H1 (cell line): ENCODE results near the gene HPN. TPM values are rescaled to one million over a fixed set of nuclear protein-coding genes. Genes with fewer than 3 reads are reported as not detected.
A peak's percentile ranks its signal among the peaks of the same experiment; 100 is the strongest.

Source experiments
- CTCF ChIA-PET: fragments of 300-600 bp; sonication (Branson Sonifier 250); formaldehyde crosslinking; loops from one replicate; lab custom pipeline; 2021; ENCODE audit not compliant: partially characterized antibody; lab: Charles Lee
- POLR2A ChIA-PET: fragments of 300-600 bp; sonication (Branson Sonifier 250); formaldehyde crosslinking; loops from one replicate; lab custom pipeline; 2021; ENCODE audit warnings: inconsistent platforms; ENCODE audit not compliant: partially characterized antibody; lab: Charles Lee
- DNase-seq, 2 experiments: peaks; one replicate each; pipeline versions ENCODE4 v3.0.0 to v3.0.0-alpha.2; 2010 to 2022; ENCODE audit warnings: low spot score in 2 of 2, low read depth in 1 of 2, mixed read lengths in 1 of 2
- FAIRE-seq: peaks from 2 replicates; lab custom pipeline; 2011; peaks lifted over from hg19 to GRCh38; lab: Jason Lieb, UNC
- H2AFZ ChIP-seq: 2 replicates; pipeline ENCODE4 v1.8.1; 2012; ENCODE audit warnings: low read length, inconsistent platforms
- H2AK5ac ChIP-seq: 2 replicates; pipeline ENCODE4 v1.6.1; 2013; ENCODE audit warnings: low read depth, low read length
- H2BK120ac ChIP-seq: replicated peaks from 2 replicates; pipeline ENCODE3; 2013; ENCODE audit warnings: low read depth, low read length, inconsistent platforms
- H2BK12ac ChIP-seq: 2 replicates; pipeline ENCODE4 v1.6.1; 2013; ENCODE audit warnings: low read depth, low read length
- H2BK15ac ChIP-seq: 2 replicates; pipeline ENCODE4 v1.6.1; 2013; ENCODE audit warnings: low read length
- H2BK20ac ChIP-seq: 2 replicates; pipeline ENCODE4 v1.6.1; 2013; ENCODE audit warnings: low read length
- H2BK5ac ChIP-seq: 2 replicates; pipeline ENCODE4 v1.6.1; 2013; ENCODE audit warnings: low read depth, low read length
- H3K14ac ChIP-seq: 2 replicates; pipeline ENCODE4 v1.6.1; 2013; ENCODE audit warnings: inconsistent platforms; ENCODE audit not compliant: insufficient read length
- H3K18ac ChIP-seq: 2 replicates; pipeline ENCODE4 v1.6.1; 2013; ENCODE audit warnings: low read length; ENCODE audit errors: extremely low read depth
- H3K23ac ChIP-seq: 2 replicates; pipeline ENCODE4 v1.6.1; 2013; ENCODE audit warnings: inconsistent platforms; ENCODE audit not compliant: insufficient read length
- H3K23me2 ChIP-seq: 2 replicates; pipeline ENCODE4 v1.6.1; 2013; ENCODE audit warnings: low read depth, low read length
- H3K27ac ChIP-seq: 2 replicates; pipeline ENCODE4 v1.6.1; 2011; ENCODE audit warnings: low read depth, low read length, inconsistent platforms
- H3K27me3 ChIP-seq, 4 experiments: replicated peaks in 1 of 4; 1 replicate in 1 of 4; 2 replicates in 3 of 4; pipeline versions ENCODE4 v1.6.1 to v1.8.1; 2011 to 2013; ENCODE audit warnings: low read length in 3 of 4, mild to moderate bottlenecking in 3 of 4, inconsistent platforms in 2 of 4, mixed read lengths in 2 of 4, moderate library complexity in 1 of 4; ENCODE audit not compliant: control insufficient read depth in 3 of 4, insufficient read depth in 3 of 4; ENCODE audit errors: extremely low read depth in 1 of 4
- H3K36me3 ChIP-seq, 4 experiments: 2 replicates each; pipeline versions ENCODE4 v1.6.1 to v1.8.1; 2011 to 2013; ENCODE audit warnings: mild to moderate bottlenecking in 4 of 4, low read length in 3 of 4, moderate library complexity in 2 of 4, control low read depth in 1 of 4, inconsistent platforms in 1 of 4; ENCODE audit not compliant: insufficient read depth in 4 of 4, control insufficient read depth in 2 of 4
- H3K4ac ChIP-seq: replicated peaks from 2 replicates; pipeline ENCODE3; 2013; ENCODE audit warnings: low read length, low read depth, mixed read lengths, inconsistent platforms; ENCODE audit not compliant: insufficient read length
- H3K4me1 ChIP-seq, 4 experiments: replicated peaks in 1 of 4; 1 replicate in 1 of 4; 2 replicates in 3 of 4; pipeline versions ENCODE4 v1.6.1 to v1.8.1; 2011 to 2013; ENCODE audit warnings: low read length in 3 of 4, inconsistent platforms in 2 of 4, mixed read lengths in 1 of 4; ENCODE audit not compliant: insufficient read depth in 4 of 4, control insufficient read depth in 3 of 4
- H3K4me2 ChIP-seq, 2 experiments: 2 replicates each; pipeline versions ENCODE4 v1.6.1 to v1.8.1; 2011 to 2013; ENCODE audit warnings: low read depth in 2 of 2, low read length in 2 of 2, control low read depth in 1 of 2, inconsistent platforms in 1 of 2, mild to moderate bottlenecking in 1 of 2; ENCODE audit not compliant: insufficient read depth in 1 of 2
- H3K4me3 ChIP-seq, 4 experiments: fragments of 200-600, 300-600 bp in 1 of 4; sonication (generic), shearing (Covaris generic), sonication (Bioruptor Twin) in 1 of 4; 2 replicates each; pipeline versions ENCODE4 v1.5.1 to v1.8.1; 2011 to 2016; ENCODE audit warnings: low read length in 4 of 4, low read depth in 3 of 4, control low read depth in 2 of 4, inconsistent platforms in 2 of 4, mild to moderate bottlenecking in 2 of 4, mixed read lengths in 1 of 4, moderate library complexity in 1 of 4; ENCODE audit not compliant: insufficient read depth in 2 of 4; ENCODE audit errors: extremely low read depth in 1 of 4
- H3K56ac ChIP-seq: replicated peaks from 2 replicates; pipeline ENCODE3; 2013; ENCODE audit warnings: low read depth, mild to moderate bottlenecking, mixed read lengths, low read length, inconsistent platforms; ENCODE audit not compliant: insufficient read length
- H3K79me1 ChIP-seq: 2 replicates; pipeline ENCODE4 v1.6.1; 2013; ENCODE audit warnings: low read depth, low read length, control low read depth
- H3K79me2 ChIP-seq, 2 experiments: 2 replicates each; pipeline versions ENCODE4 v1.6.1 to v1.8.1; 2012 to 2013; ENCODE audit warnings: low read length in 2 of 2, mild to moderate bottlenecking in 2 of 2, inconsistent platforms in 1 of 2; ENCODE audit not compliant: insufficient read depth in 2 of 2, control insufficient read depth in 1 of 2
- H3K9ac ChIP-seq, 4 experiments: replicated peaks in 1 of 4; 1 replicate in 1 of 4; 2 replicates in 3 of 4; pipeline versions ENCODE4 v1.6.1 to v1.8.1; 2011 to 2013; ENCODE audit warnings: low read depth in 3 of 4, low read length in 3 of 4, control low read depth in 2 of 4, mild to moderate bottlenecking in 2 of 4, moderate library complexity in 2 of 4, inconsistent platforms in 1 of 4; ENCODE audit errors: extremely low read depth in 1 of 4
- H3K9me3 ChIP-seq, 2 experiments: 2 replicates each; pipeline versions ENCODE4 v1.6.1 to v1.8.1; 2012 to 2013; ENCODE audit warnings: mild to moderate bottlenecking in 2 of 2, moderate library complexity in 2 of 2, control low read depth in 1 of 2, inconsistent platforms in 1 of 2, low read depth in 1 of 2, low read length in 1 of 2, mixed read lengths in 1 of 2; ENCODE audit not compliant: insufficient read depth in 2 of 2
- H4K20me1 ChIP-seq, 2 experiments: replicated peaks in 1 of 2; 2 replicates each; pipeline versions ENCODE3 to v1.8.1; 2011 to 2013; ENCODE audit warnings: inconsistent platforms in 2 of 2, low read length in 2 of 2, mild to moderate bottlenecking in 1 of 2; ENCODE audit not compliant: insufficient read depth in 2 of 2, control insufficient read depth in 1 of 2
- H4K5ac ChIP-seq: 2 replicates; pipeline ENCODE4 v1.6.1; 2013; ENCODE audit warnings: low read length, low read depth, mixed read lengths, inconsistent platforms; ENCODE audit not compliant: insufficient read length
- H4K8ac ChIP-seq: 2 replicates; pipeline ENCODE4 v1.8.0; 2013; ENCODE audit warnings: mild to moderate bottlenecking, moderate library complexity, low read length, inconsistent platforms; ENCODE audit not compliant: insufficient read depth; ENCODE audit errors: extremely low read depth
- H4K91ac ChIP-seq: replicated peaks from 2 replicates; pipeline ENCODE3; 2013; ENCODE audit warnings: low read length, mixed read lengths, inconsistent platforms; ENCODE audit not compliant: insufficient read length
- CBX8 ChIP-seq: fragments of 300-800, 300-1000 bp; sonication (generic); IDR thresholded peaks from 2 replicates; pipeline ENCODE4 v1.7.1; 2016; ENCODE audit warnings: low read depth, low read length, borderline replicate concordance
- CHD1 ChIP-seq: IDR thresholded peaks from 2 replicates; pipeline ENCODE4 v1.6.1; 2012; ENCODE audit warnings: low read depth, low read length, improper control_type of control experiment
- CREB1 ChIP-seq: IDR thresholded peaks from 2 replicates; pipeline ENCODE4 v1.6.1; 2012; ENCODE audit warnings: inconsistent platforms
- FOSL1 ChIP-seq: IDR thresholded peaks from 2 replicates; pipeline ENCODE4 v1.6.1; 2011; ENCODE audit warnings: mild to moderate bottlenecking, low read depth, low read length, moderate library complexity; ENCODE audit not compliant: insufficient read depth
- JUN ChIP-seq: IDR thresholded peaks from 2 replicates; pipeline ENCODE4 v1.6.1; 2011; ENCODE audit warnings: low read depth, mild to moderate bottlenecking, improper control_type of control experiment, low read length
- RNF2 ChIP-seq: fragments of 200-900, 300-1000 bp; sonication (generic); IDR thresholded peaks from 2 replicates; pipeline ENCODE4 v1.7.1; 2016; ENCODE audit warnings: borderline replicate concordance, low read depth, mild to moderate bottlenecking, antibody characterized with exemption, low read length; ENCODE audit not compliant: poor library complexity, severe bottlenecking; ENCODE audit errors: missing control alignments
- TEAD4 ChIP-seq: IDR thresholded peaks from 2 replicates; pipeline ENCODE4 v1.6.1; 2012; ENCODE audit warnings: low read depth, low read length, inconsistent platforms, mixed read lengths
- YY1 ChIP-seq: IDR thresholded peaks from 2 replicates; pipeline ENCODE4 v1.6.1; 2011; ENCODE audit warnings: low read depth, mild to moderate bottlenecking, low read length
- WGBS, 2 experiments: shearing (Covaris generic) in 1 of 2; methylation state at CpG; one replicate each; pipeline versions ENCODE4 v1.1.6 to v1.1.7; 2013 to 2015; ENCODE audit warnings: low lambda C conversion rate in 2 of 2, mixed read lengths in 2 of 2, inconsistent platforms in 1 of 2, low coverage in 1 of 2, missing lambda C conversion rate in 1 of 2; ENCODE audit not compliant: insufficient replicate concordance in 2 of 2, insufficient coverage in 1 of 2, insufficient read length in 1 of 2; ENCODE audit errors: extremely low coverage in 1 of 2, missing lambda C conversion rate in 1 of 2; 5-methylcytosine and 5-hydroxymethylcytosine counted together
- polyA plus RNA-seq, 7 experiments: library from polyadenylated mRNA; depleted of rRNA in 3 of 7; stranded (reverse) in 5 of 7; unstranded in 2 of 7; fragments of >200 nt in 5 of 7; fragments of 200-250 nt in 2 of 7; gene quantifications; 1 replicate in 5 of 7; 2 replicates in 1 of 7; 4 replicates in 1 of 7; pipeline versions ENCODE4 v1.2.1 to v1.2.3, GENCODE V29; 2011 to 2013; ENCODE audit warnings: missing spikeins in 2 of 7, mixed read lengths in 2 of 7
- total RNA-seq: library from RNA; stranded (reverse); fragmentation: NEBNext Ultra II Directional; extraction: Animal tissue kit (Norgen Biotek cat#: 25700); gene quantifications from 2 replicates; pipeline ENCODE4 v1.2.1, GENCODE V29; 2021
- TF ChIP-seq, protein P1 (sequence below): IDR thresholded peaks from 2 replicates; pipeline ENCODE4 v1.6.1; 2012; ENCODE audit warnings: inconsistent platforms

The HPN gene
- total and polyA plus RNA-seq, 2 of the 8 experiments (the other 6 are each of a cell fraction or from before 2014, with no cell fraction given), result 14.7 to 33.7 TPM

DNA sequence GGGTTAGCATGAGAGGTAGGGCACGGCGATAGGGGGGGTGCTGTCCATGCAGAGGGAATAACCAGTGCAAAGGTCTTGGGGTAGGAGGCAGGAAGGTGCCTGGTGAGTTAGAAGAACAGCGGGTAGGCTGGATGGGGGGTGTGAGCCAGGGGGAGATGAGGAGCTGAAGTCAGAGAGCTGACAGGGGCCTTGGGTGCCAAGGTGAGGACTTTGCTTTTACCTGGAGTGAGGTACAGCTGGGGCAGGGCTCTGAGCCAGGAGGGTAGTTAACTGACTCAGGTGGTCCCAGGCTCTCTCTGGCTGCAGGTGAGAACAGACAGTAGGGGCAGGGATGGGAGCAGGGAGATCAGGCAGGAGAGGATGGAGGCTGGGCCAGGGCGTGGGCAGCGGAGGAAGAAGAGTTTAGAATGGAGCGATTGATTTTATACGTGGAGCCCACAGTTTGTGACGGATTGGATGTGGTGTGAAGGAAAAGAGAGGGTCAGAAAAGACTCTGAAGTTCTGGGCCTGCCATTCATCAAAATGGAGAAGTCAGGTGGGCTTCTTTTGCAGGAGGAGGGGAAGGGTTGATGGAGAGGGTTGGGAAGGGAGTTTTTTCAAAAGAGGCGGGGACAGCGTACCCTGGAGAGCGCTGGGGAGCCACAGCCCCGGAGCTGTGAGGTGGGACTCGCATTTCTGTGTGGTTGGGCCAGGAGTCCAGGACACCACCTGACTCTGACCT, 42.6 kb upstream of the HPN start:
- Histone ChIP-seq H3K9me3 (no peaks in the 10 kb centered on the region), H3K56ac (peak overlapping the region; percentile 82), H3K4me2 (peak overlapping the region; percentile 99), H3K27ac (peak overlapping the region; percentile 95), H2BK120ac (peak overlapping the region; percentile 84), H4K8ac (peak overlapping the region; percentile 90), H3K27me3 (no peaks in the 10 kb centered on the region), H3K4ac (peak overlapping the region; percentile 92), H2BK20ac (peak overlapping the region; percentile 72; the same call in 1 of the 2 replicates), H4K20me1 (peaks cover 13 to 20% of the 10 kb centered on the region in 2 experiments), H3K23ac (no peak overlapping the region), H2BK15ac (peak overlapping the region; percentile 99), H3K4me3 (peak overlapping the region; percentile 72 to 92 (median 82)), H3K36me3 (no peaks in the 10 kb centered on the region; a peak in 2 of 8 replicates), H3K14ac (no peak overlapping the region), H2BK5ac (peak overlapping the region; percentile 89), H3K4me1 (peaks cover 8 to 29% (median 20%) of the 10 kb centered on the region in 4 experiments), H2BK12ac (peak overlapping the region; percentile 96), H4K5ac (peak overlapping the region; percentile 98), H4K91ac (peak overlapping the region; percentile 94), H3K23me2 (peaks cover 18% of the 10 kb centered on the region), H3K9ac (peak overlapping the region in 3 of 4 experiments; percentile 80 to 88 (median 88); a peak in 6 of 7 replicates), H3K18ac (peak overlapping the region; percentile 81), H3K79me1 (peaks cover 7% of the 10 kb centered on the region), H2AFZ (no peak overlapping the region), H2AK5ac (peak overlapping the region; percentile 60; the same call in 1 of the 2 replicates), H3K79me2 (peaks cover 21 to 33% of the 10 kb centered on the region in 2 experiments)
- CTCF ChIA-PET, result interaction anchor here (0.8 to 1.4 kb wide), 7 partner anchors 10 to 155 kb away, joined by 3 to 7 read pairs (median 3); no protein-coding TSS in a partner anchor
- FAIRE-seq, result no peak
- POLR2A ChIA-PET, result interaction anchor here (0.6 to 22.5 kb wide), 15 partner anchors 8 to 821 kb away, joined by 3 to 366 read pairs (median 5); partner anchors contain the start of genes HPN, SCN1B and ZNF30
- peak in 1 of 2 experiments; percentile 62 for DNase-seq
- WGBS, 2 experiments, result 14% methylated on average over 13 of the region's 13 CpGs; no CpG with 5 or more reads in 1 of the 2 experiments
- TF ChIP-seq CREB1 (no peak), TEAD4 (no peak), FOSL1 (no peak), RNF2 (no peak), YY1 (peak; percentile 57), CHD1 (no peak), JUN (no peak), CBX8 (no peak)
- TF ChIP-seq, protein P1, sequence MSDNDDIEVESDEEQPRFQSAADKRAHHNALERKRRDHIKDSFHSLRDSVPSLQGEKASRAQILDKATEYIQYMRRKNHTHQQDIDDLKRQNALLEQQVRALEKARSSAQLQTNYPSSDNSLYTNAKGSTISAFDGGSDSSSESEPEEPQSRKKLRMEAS, result no peak
